HFF-Myc (cell line): ENCODE results near the gene GCAT.

ENCODE experiments used
- DNase-seq: peaks from one replicate; pipeline ENCODE4 v3.0.0-alpha.2; 2011; ENCODE audit warnings: low read depth; ENCODE audit errors: extremely low read depth
- H3K4me3 ChIP-seq: replicated peaks from 2 replicates; pipeline ENCODE4 v1.5.1; 2011; ENCODE audit warnings: low read depth, mild to moderate bottlenecking, control low read depth, low read length
- TF ChIP-seq, protein P1 (sequence below): IDR thresholded peaks from 2 replicates; pipeline ENCODE4 v1.5.1; 2012; ENCODE audit warnings: mild to moderate bottlenecking, low read depth, low read length, control low read depth; ENCODE audit errors: missing control alignments

The GCAT gene

DNA sequence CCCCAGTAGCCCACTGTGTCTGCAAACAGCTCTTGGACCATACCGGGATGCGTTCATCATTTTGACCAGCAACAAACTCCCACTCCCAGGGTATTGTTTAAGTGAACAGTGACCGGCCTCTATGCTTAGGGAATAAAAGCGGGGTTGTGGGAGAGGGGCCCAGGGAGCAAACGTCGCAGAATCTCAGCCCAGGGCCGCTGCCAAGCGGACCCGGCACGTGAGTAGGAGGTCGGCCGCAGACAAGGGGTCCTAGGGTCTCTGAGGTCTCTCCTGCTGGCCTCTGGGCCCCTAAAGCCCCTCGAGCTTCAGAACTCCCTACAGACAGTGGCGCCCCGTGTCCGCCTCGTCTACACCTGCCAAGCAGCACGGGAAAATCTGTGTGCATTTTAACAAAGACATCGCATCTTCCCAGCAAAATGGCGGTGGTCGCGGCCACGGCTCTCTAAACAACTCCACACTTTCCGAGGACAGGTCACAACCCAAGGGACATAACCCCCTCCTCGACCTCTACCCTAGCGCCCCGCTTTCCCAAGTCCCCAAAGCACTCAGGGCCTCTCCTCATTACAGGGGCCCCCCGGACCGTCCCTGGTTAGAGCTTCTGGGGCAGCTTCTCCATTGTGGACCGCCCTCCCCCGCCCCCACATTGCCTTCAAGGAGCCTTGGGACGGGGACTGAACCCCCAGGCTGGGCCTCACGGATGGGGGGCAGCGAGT lies 3.9 kb upstream of the GCAT start:
- TF ChIP-seq, protein P1, sequence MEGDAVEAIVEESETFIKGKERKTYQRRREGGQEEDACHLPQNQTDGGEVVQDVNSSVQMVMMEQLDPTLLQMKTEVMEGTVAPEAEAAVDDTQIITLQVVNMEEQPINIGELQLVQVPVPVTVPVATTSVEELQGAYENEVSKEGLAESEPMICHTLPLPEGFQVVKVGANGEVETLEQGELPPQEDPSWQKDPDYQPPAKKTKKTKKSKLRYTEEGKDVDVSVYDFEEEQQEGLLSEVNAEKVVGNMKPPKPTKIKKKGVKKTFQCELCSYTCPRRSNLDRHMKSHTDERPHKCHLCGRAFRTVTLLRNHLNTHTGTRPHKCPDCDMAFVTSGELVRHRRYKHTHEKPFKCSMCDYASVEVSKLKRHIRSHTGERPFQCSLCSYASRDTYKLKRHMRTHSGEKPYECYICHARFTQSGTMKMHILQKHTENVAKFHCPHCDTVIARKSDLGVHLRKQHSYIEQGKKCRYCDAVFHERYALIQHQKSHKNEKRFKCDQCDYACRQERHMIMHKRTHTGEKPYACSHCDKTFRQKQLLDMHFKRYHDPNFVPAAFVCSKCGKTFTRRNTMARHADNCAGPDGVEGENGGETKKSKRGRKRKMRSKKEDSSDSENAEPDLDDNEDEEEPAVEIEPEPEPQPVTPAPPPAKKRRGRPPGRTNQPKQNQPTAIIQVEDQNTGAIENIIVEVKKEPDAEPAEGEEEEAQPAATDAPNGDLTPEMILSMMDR = no peak
- H3K4me3 ChIP-seq = no peak overlapping the region; the same call in 1 of the 2 replicates
- no peak for DNase-seq

DNA sequence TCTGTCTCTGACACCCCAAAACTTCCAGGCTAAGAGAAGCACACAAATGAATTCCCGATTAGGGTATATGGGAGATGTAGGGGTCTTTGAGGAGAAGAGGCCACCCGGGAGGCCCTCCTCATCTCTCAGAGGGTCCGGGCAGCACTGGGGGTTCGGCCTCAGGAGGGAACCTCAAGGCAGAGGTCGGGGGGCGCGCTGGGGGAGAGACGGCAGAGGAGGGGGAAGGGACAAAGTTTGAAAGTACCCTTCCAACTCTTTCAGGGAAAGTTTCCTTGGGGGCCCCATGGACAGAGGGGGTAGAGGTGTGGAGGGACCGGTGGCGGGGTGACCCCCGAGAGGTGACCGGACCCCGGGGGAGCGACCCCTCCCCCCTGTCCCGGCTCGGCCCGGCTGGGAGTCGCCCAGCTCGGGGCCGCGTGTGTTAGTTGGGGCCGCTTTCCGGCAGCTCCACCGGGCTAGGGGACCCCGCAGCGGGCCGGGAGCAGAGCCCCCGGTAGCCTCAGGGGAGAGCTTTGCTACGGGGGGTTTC lies 3.3 kb upstream of the GCAT start:
- TF ChIP-seq, protein P1 = no peak
- DNase-seq = no peak
- H3K4me3 ChIP-seq = peak overlapping the region; percentile 70

DNA sequence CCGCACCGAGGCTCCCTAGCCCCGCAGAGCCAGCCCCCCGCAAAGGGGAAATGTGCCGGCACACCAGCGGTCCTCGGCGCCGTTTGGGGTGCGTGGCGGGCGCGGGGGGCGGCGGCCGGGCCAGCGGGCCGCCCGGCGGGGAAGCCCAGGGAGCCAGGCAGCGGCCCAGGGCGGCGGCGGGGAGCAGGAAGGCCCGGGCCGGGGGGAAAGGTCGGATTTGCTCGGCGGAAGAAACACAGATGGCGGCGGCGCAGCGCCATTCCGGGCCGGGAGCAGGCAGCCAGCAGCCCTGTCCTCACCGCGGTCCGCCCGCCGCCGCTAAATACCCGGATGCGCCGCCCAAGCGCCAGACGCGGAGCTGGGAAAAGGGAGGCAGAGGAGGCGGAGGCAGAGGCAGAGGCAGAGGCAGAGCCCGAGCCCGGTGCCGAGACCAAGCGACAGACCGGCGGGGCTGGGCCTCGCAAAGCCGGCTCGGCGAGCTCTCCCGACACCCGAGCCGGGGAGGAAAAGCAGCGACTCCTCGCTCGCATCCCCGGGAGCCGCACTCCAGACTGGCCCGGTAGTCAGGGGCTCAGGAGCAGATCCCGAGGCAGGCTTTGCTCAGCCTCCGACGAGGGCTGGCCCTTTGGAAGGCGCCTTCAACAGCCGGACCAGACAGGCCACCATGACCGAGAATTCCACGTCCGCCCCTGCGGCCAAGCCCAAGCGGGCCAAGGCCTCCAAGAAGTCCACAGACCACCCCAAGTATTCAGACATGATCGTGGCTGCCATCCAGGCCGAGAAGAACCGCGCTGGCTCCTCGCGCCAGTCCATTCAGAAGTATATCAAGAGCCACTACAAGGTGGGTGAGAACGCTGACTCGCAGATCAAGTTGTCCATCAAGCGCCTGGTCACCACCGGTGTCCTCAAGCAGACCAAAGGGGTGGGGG lies 2.6 kb upstream of the GCAT start:
- H3K4me3 ChIP-seq = peak overlapping the region; percentile 70
- DNase-seq = peak; percentile 41
- TF ChIP-seq, protein P1 = no peak

DNA sequence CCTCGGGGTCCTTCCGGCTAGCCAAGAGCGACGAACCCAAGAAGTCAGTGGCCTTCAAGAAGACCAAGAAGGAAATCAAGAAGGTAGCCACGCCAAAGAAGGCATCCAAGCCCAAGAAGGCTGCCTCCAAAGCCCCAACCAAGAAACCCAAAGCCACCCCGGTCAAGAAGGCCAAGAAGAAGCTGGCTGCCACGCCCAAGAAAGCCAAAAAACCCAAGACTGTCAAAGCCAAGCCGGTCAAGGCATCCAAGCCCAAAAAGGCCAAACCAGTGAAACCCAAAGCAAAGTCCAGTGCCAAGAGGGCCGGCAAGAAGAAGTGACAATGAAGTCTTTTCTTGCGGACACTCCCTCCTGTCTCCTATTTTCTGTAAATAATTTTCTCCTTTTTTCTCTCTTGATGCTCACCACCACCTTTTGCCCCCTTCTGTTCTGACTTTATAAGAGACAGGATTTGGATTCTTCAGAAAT lies 1.9 kb upstream of the GCAT start:
- no peak for DNase-seq

DNA sequence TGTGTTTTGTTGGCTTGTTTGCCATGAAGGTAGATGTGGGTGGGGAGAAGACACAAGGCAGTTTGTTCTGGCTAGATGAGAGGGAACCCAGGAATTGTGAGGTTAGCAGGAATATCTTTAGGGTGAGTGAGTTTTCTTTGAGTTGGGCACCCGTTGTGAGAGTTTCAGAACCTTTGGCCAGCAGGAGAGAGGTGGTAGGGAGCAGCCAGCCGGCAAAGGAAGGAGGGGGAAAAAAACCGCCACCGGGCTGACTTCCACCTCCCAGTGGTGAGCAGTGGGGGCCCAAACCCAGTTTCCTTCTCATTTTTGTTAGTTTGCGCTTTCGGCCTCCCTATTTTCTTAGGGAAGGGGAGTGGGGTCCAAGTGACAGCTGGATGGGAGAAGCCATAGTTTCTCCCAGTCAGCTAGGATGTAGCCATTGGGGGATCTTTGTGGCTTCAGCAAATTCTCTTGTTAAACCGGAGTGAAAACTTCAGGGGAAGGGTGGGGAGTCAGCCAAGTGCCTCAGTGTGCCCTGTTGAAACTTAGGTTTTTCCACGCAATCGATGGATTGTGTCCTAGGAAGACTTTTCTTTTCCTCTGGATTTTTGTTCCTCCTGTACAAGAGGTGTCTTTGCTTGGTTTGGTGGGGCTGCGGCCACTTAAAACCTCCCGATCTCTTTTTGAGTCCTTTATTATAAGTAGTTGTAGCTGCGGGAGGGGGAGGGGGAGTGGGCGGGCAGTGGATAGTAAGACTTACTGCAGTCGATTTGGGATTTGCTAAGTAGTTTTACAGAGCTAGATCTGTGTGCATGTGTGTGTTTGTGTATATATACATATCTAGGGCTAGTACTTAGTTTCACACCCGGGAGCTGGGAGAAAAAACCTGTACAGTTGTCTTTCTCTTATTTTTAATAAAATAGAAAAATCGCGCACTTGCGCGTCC lies 1.1 kb upstream of the GCAT start:
- H3K4me3 ChIP-seq = peak overlapping the region; percentile 70
- TF ChIP-seq, protein P1 = no peak
- DNase-seq = no peak

More for the DNA sequence above, 1.9 kb upstream of the GCAT start:
- TF ChIP-seq, protein P1 = no peak
- peak overlapping the region; percentile 70 for H3K4me3 ChIP-seq

DNA sequence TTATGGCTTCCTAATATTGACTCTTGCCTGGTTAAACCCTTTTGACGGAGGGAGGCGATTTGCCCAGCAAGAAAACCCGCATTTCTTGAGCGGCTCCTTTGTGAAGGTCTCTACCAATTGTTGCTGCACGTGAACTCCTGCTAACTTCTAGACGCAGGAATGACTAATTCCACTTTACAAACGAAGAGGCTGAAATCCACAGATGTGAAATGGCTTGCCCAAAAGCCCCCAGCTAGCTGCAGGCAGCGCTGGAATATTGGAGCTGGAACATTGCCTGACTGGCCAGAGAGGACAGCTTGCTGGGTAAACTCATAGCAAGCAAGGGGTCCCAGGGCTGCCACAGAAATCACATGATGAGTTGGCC lies 542 bp downstream of the GCAT start:
- TF ChIP-seq, protein P1 = no peak
- H3K4me3 ChIP-seq = peak overlapping the region; percentile 70
- no peak for DNase-seq
